Measurements from ENCODE around the gene OTOP1. TPM values are rescaled to one million over a fixed set of nuclear protein-coding genes. Genes with fewer than 3 reads are reported as not detected.

Gene OTOP1
- total and polyA plus RNA-seq, 10 of the 15 experiments (the other 5 are each of a cell fraction or from before 2014, with no cell fraction given) = not detected

- ChIA-PET CTCF (interaction anchor here (1.3 to 3.4 kb wide), 2 partner anchors 80 to 88 kb away, joined by 5 to 29 read pairs; no protein-coding TSS in a partner anchor), RAD21 (ENCODE audit: unreplicated experiment) (no interaction called here), POLR2A (no interaction called here), SMC1A (ENCODE audit: uncharacterized antibody, unreplicated experiment) (no interaction called here)
- FAIRE-seq (no peak), ATAC-seq (no peak), DNase-seq (ENCODE audit: low read depth, low spot score) (no peak)
- no peaks in the 10 kb centered on the region for H3K9me3 ChIP-seq (replicated peaks; ENCODE audit: control insufficient read depth, insufficient read depth, low read length)
- H3K4me3 ChIP-seq = no peak overlapping the region
- no peak overlapping the region for H2AFZ ChIP-seq (ENCODE audit: control insufficient read depth, low read depth, low read length)
- no TSS peak for BruUV-seq (replicated peaks)
- H4K20me1 ChIP-seq (ENCODE audit: control insufficient read depth, insufficient read depth) = no peaks in the 10 kb centered on the region
- in situ Hi-C loops (cut with MboI) = loop anchor here (5.0 kb wide), 1 partner anchor 83 kb away; no protein-coding TSS in a partner anchor
- H3K4me2 ChIP-seq (ENCODE audit: control insufficient read depth, insufficient read depth) = no peak overlapping the region
- 46% methylated on average over 6 of the region's 6 CpGs for WGBS (ENCODE audit: insufficient coverage, insufficient replicate concordance, low lambda C conversion rate, missing lambda C conversion rate)
- intact Hi-C loops (cut with micrococcal nuclease; ENCODE audit: unreplicated experiment) = no loop called here
- no peaks in the 10 kb centered on the region for H3K27me3 ChIP-seq (replicated peaks in 1 of 2; ENCODE audit: control insufficient read depth in 2 of 2, insufficient read depth in 2 of 2, low read length in 1 of 2)
- H3K27ac ChIP-seq (ENCODE audit: control insufficient read depth, insufficient read depth) = no peak overlapping the region
- no peaks in the 10 kb centered on the region for H3K4me1 ChIP-seq (ENCODE audit: control insufficient read depth, insufficient read depth, low read length)
- H3K9ac ChIP-seq (ENCODE audit: control insufficient read depth, insufficient read depth, low read length) = no peak overlapping the region
- TF ChIP-seq PRDM15 (CRISPR knock-in tag; IDR thresholded peaks at IDR 0.05) = no peak
- no peak for TF ChIP-seq HDGF (IDR thresholded peaks at IDR 0.05)
- H3K79me2 ChIP-seq (ENCODE audit: control insufficient read depth, insufficient read depth, low read length) = no peaks in the 10 kb centered on the region
- no peaks in the 10 kb centered on the region for H3K36me3 ChIP-seq (ENCODE audit: control insufficient read depth in 2 of 2, insufficient read depth in 2 of 2, low read length in 1 of 2)
Observed at GRCh38 chr4:4254666-4255065, 27.9 kb upstream of the OTOP1 start.

DNA sequence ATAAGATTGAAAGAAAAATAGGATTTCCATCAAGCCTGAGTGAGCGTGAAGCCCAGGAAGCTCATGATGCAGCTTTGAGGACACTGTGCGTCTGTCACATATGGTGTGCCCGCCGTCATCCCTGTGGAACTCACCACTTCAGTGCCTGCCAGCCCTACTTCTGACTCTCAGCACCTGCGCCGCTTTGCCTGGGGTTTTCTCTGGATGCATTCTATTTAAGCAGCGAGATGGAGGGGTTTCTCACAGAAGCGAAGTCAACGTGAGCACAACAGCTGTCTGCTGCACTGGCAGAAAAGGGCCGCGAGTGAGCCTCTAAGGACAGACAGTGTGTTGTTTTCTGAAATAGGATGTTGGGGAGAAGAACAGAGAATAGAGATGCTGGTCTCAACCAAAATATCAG lies 27.5 kb upstream of the OTOP1 start:
- Histone ChIP-seq H3K79me2 (ENCODE audit: control insufficient read depth, insufficient read depth, low read length) (no peaks in the 10 kb centered on the region), H3K27me3 (replicated peaks in 1 of 2; ENCODE audit: control insufficient read depth in 2 of 2, insufficient read depth in 2 of 2, low read length in 1 of 2) (no peaks in the 10 kb centered on the region), H3K9me3 (replicated peaks; ENCODE audit: control insufficient read depth, insufficient read depth, low read length) (no peaks in the 10 kb centered on the region), H4K20me1 (ENCODE audit: control insufficient read depth, insufficient read depth) (no peaks in the 10 kb centered on the region), H3K4me1 (ENCODE audit: control insufficient read depth, insufficient read depth, low read length) (no peaks in the 10 kb centered on the region), H3K36me3 (ENCODE audit: control insufficient read depth in 2 of 2, insufficient read depth in 2 of 2, low read length in 1 of 2) (no peaks in the 10 kb centered on the region), H2AFZ (ENCODE audit: control insufficient read depth, low read depth, low read length) (no peak overlapping the region), H3K4me2 (ENCODE audit: control insufficient read depth, insufficient read depth) (no peak overlapping the region), H3K27ac (ENCODE audit: control insufficient read depth, insufficient read depth) (no peak overlapping the region), H3K9ac (ENCODE audit: control insufficient read depth, insufficient read depth, low read length) (no peak overlapping the region), H3K4me3 (no peak overlapping the region)
- ChIA-PET SMC1A (ENCODE audit: uncharacterized antibody, unreplicated experiment) (no interaction called here), CTCF (interaction anchor here (1.3 to 3.4 kb wide), 2 partner anchors 80 to 89 kb away, joined by 5 to 29 read pairs; no protein-coding TSS in a partner anchor), RAD21 (ENCODE audit: unreplicated experiment) (no interaction called here), POLR2A (no interaction called here)
- intact Hi-C loops (cut with micrococcal nuclease; ENCODE audit: unreplicated experiment) = no loop called here
- WGBS (ENCODE audit: insufficient coverage, insufficient replicate concordance, low lambda C conversion rate, missing lambda C conversion rate) = 84% methylated on average over 11 of the region's 11 CpGs
- FAIRE-seq = no peak
- ATAC-seq = no peak
- no peak for DNase-seq (ENCODE audit: low read depth, low spot score)
- BruUV-seq (replicated peaks) = no TSS peak
- in situ Hi-C loops (cut with MboI) = loop anchor here (5.0 kb wide), 1 partner anchor 83 kb away; no protein-coding TSS in a partner anchor
- TF ChIP-seq JUND (IDR thresholded peaks at IDR 0.05; ENCODE audit: low read depth, low read length) = no peak
- no peak for TF ChIP-seq POU2F2 (IDR thresholded peaks at IDR 0.05; ENCODE audit: borderline replicate concordance, low read depth, low read length)
- no peak for TF ChIP-seq IRF4 (IDR thresholded peaks at IDR 0.05; ENCODE audit: low read depth, low read length)
- TF ChIP-seq KDM1A (IDR thresholded peaks at IDR 0.05; ENCODE audit: borderline replicate concordance) = no peak
- TF ChIP-seq, protein P1, sequence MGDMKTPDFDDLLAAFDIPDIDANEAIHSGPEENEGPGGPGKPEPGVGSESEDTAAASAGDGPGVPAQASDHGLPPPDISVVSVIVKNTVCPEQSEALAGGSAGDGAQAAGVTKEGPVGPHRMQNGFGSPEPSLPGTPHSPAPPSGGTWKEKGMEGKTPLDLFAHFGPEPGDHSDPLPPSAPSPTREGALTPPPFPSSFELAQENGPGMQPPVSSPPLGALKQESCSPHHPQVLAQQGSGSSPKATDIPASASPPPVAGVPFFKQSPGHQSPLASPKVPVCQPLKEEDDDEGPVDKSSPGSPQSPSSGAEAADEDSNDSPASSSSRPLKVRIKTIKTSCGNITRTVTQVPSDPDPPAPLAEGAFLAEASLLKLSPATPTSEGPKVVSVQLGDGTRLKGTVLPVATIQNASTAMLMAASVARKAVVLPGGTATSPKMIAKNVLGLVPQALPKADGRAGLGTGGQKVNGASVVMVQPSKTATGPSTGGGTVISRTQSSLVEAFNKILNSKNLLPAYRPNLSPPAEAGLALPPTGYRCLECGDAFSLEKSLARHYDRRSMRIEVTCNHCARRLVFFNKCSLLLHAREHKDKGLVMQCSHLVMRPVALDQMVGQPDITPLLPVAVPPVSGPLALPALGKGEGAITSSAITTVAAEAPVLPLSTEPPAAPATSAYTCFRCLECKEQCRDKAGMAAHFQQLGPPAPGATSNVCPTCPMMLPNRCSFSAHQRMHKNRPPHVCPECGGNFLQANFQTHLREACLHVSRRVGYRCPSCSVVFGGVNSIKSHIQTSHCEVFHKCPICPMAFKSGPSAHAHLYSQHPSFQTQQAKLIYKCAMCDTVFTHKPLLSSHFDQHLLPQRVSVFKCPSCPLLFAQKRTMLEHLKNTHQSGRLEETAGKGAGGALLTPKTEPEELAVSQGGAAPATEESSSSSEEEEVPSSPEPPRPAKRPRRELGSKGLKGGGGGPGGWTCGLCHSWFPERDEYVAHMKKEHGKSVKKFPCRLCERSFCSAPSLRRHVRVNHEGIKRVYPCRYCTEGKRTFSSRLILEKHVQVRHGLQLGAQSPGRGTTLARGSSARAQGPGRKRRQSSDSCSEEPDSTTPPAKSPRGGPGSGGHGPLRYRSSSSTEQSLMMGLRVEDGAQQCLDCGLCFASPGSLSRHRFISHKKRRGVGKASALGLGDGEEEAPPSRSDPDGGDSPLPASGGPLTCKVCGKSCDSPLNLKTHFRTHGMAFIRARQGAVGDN (IDR thresholded peaks at IDR 0.05) = no peak
- no peak for TF ChIP-seq EGR1 (IDR thresholded peaks at IDR 0.05; ENCODE audit: borderline replicate concordance in 1 of 2, low read depth in 2 of 2, low read length in 2 of 2)
- no peak for TF ChIP-seq CHD1 (IDR thresholded peaks at IDR 0.05; ENCODE audit: low read depth, low read length)
- no peak for TF ChIP-seq TBL1XR1 (IDR thresholded peaks at IDR 0.05; ENCODE audit: low read depth, low read length)
